Measurements from ENCODE around the gene B9D2. TPM values are rescaled to one million over a fixed set of nuclear protein-coding genes. Genes with fewer than 3 reads are reported as not detected.
"Not testable (repeated sequence)": the region's sequence is repeated elsewhere in the genome, so short reads cannot be mapped to it uniquely, and the experiment has no call there.

Gene B9D2
- total RNA-seq, 1 donor from 2014 or later: 4.6 TPM

DNA sequence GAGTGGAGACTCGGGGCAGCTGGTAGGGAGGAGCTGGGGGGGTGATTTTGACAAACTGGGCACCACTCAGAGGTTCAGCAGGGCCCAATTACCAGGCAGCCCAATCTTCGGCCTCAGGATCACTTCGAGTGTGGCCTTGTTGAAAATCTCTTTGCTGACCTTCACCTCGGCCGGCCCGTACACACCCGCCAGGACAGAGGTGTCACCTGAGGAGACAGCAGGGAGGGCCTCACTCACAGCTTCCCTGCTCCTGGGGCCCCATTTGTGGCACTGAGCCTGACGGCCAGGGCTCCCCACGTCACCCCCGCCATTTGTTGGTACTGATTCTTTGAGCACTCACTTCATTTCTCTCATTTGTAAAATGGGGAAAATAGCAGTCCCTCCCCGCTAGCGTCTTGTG lies 28.8 kb upstream of the B9D2 start:
- Mint-ChIP-seq H3K4me3 (ENCODE audit: unreplicated experiment) (no peak overlapping the region), H3K4me1 (ENCODE audit: unreplicated experiment) (peaks cover 15% of the 10 kb centered on the region), H3K27me3 (ENCODE audit: unreplicated experiment) (no peaks in the 10 kb centered on the region), H3K36me3 (ENCODE audit: unreplicated experiment) (peaks cover 2% of the 10 kb centered on the region), H3K9me3 (ENCODE audit: unreplicated experiment) (no peaks in the 10 kb centered on the region), H3K27ac (ENCODE audit: unreplicated experiment) (no peak overlapping the region)
- DNase-seq (ENCODE audit: extremely low spot score, unreplicated experiment): no peak
- no peak for TF ChIP-seq CTCF (IDR thresholded peaks at IDR 0.05)

GRCh38 chr19:41391618-41392017 lies 27.7 kb upstream of the B9D2 start:
- no peaks in the 10 kb centered on the region for H3K9me3 Mint-ChIP-seq (ENCODE audit: unreplicated experiment)
- peaks cover 3% of the 10 kb centered on the region for H3K36me3 Mint-ChIP-seq (ENCODE audit: unreplicated experiment)
- H3K4me1 Mint-ChIP-seq (ENCODE audit: unreplicated experiment): peaks cover 10% of the 10 kb centered on the region
- DNase-seq (ENCODE audit: extremely low spot score, unreplicated experiment): no peak
- no peak for TF ChIP-seq CTCF (IDR thresholded peaks at IDR 0.05)
- H3K4me3 Mint-ChIP-seq (ENCODE audit: unreplicated experiment): no peak overlapping the region
- no peak overlapping the region for H3K27ac Mint-ChIP-seq (ENCODE audit: unreplicated experiment)
- no peaks in the 10 kb centered on the region for H3K27me3 Mint-ChIP-seq (ENCODE audit: unreplicated experiment)

DNA sequence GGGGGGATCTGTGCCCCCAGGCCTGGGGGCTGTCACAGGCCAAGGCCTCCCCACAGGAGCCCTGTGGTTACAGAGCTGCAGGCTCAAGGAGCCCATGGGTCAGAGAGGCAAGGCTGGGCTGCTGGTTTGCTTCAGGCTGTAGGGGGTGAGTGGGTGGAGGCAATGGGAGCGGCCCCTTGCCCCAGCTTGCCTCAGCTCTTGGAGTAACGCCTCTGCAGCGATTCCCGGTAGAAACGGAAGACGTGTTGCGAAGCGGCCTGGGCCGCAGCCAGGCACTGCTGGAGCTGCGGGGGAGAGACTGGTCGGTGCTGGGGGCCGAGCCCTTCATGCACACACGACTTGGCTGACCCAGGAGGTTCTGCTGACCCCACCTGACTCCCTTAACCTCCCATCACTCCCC lies 22.5 kb upstream of the B9D2 start:
- no peak for DNase-seq (ENCODE audit: extremely low spot score, unreplicated experiment)
- H3K27ac Mint-ChIP-seq (ENCODE audit: unreplicated experiment): no peak overlapping the region
- H3K9me3 Mint-ChIP-seq (ENCODE audit: unreplicated experiment): no peaks in the 10 kb centered on the region
- H3K27me3 Mint-ChIP-seq (ENCODE audit: unreplicated experiment): no peaks in the 10 kb centered on the region
- H3K36me3 Mint-ChIP-seq (ENCODE audit: unreplicated experiment): peaks cover 10% of the 10 kb centered on the region
- H3K4me1 Mint-ChIP-seq (ENCODE audit: unreplicated experiment): no peaks in the 10 kb centered on the region
- TF ChIP-seq CTCF (IDR thresholded peaks at IDR 0.05): no peak
- no peak overlapping the region for H3K4me3 Mint-ChIP-seq (ENCODE audit: unreplicated experiment)

DNA sequence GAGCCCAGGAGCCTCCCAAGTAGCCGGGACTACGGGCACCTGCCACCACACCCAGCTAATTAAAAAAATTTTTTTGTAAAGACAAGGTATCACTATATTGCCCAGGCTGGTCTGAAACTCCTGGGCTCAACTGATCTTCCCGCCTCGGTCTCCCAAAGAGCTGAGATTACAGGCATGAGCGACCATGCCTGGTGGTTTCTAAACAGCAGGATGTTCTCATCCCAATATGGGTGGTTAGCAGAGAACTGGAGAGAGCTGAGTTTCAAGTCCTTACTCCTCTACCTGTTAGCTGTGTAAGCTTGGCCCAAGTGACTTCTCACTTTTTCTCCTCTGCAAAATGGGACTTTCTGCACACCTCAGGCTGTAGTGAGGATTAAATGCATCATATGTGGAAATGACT lies 20.4 kb upstream of the B9D2 start:
- Mint-ChIP-seq H3K4me3 (ENCODE audit: unreplicated experiment) (no peak overlapping the region), H3K4me1 (ENCODE audit: unreplicated experiment) (no peaks in the 10 kb centered on the region), H3K27ac (ENCODE audit: unreplicated experiment) (no peak overlapping the region), H3K36me3 (ENCODE audit: unreplicated experiment) (peaks cover 8% of the 10 kb centered on the region), H3K9me3 (ENCODE audit: unreplicated experiment) (no peaks in the 10 kb centered on the region), H3K27me3 (ENCODE audit: unreplicated experiment) (no peaks in the 10 kb centered on the region)
- no peak for TF ChIP-seq CTCF (IDR thresholded peaks at IDR 0.05)
- no peak for DNase-seq (ENCODE audit: extremely low spot score, unreplicated experiment)

GRCh38 chr19:41381536-41381935 lies 17.6 kb upstream of the B9D2 start:
- not testable (repeated sequence) for H3K9me3 Mint-ChIP-seq (ENCODE audit: unreplicated experiment); H3K4me3 Mint-ChIP-seq (ENCODE audit: unreplicated experiment); H3K27ac Mint-ChIP-seq (ENCODE audit: unreplicated experiment); H3K36me3 Mint-ChIP-seq (ENCODE audit: unreplicated experiment); H3K27me3 Mint-ChIP-seq (ENCODE audit: unreplicated experiment); DNase-seq (ENCODE audit: extremely low spot score, unreplicated experiment); H3K4me1 Mint-ChIP-seq (ENCODE audit: unreplicated experiment)

Data from osteocyte (in vitro differentiated cells).